HCT116 (cell line): Measurements from ENCODE around the gene VMP1. TPM values are rescaled to one million over a fixed set of nuclear protein-coding genes. Genes with fewer than 3 reads are reported as not detected.

Experiments used
- ATAC-seq: fragments of 200-7000 bp; cut with Tn5 transposase; 2 replicates; pipeline ENCODE4 v1.9.1; 2020; ENCODE audit warnings: mild to moderate bottlenecking, moderate library complexity
- BruUV-seq: library from RNA; stranded (reverse); fragments of 400-500 nt; replicated peaks from 2 replicates; lab custom pipeline; 2021; lab: Mats Ljungman, UMichigan
- CTCF ChIA-PET: fragments of 300-600 bp; sonication (Branson Sonifier 250); formaldehyde crosslinking; loops from one replicate; lab custom pipeline; 2021; ENCODE audit warnings: antibody characterized with exemption; lab: Charles Lee
- POLR2A ChIA-PET: fragments of 300-600, 350-600 bp; sonication (Branson Sonifier 250); formaldehyde crosslinking; loops from one replicate; lab custom pipeline; 2021; ENCODE audit warnings: antibody characterized with exemption; lab: Charles Lee
- RAD21 ChIA-PET, 2 experiments: fragments of 300-600 bp; sonication (Branson Sonifier 250); formaldehyde crosslinking; loops; one replicate each; lab custom pipeline; 2023; ENCODE audit warnings: low total read pairs in 2 of 2; ENCODE audit not compliant: uncharacterized antibody in 2 of 2, unreplicated experiment in 2 of 2, low non-redundant PET in 1 of 2; lab: Charles Lee
- DNase-seq: peaks from one replicate; pipeline ENCODE4 v3.0.0-alpha.2; 2010; ENCODE audit warnings: low read depth, low spot score
- H2AFZ ChIP-seq: fragments of 200-600 bp; shearing (Covaris generic), sonication (generic); 2 replicates; pipeline ENCODE4 v1.6.1; 2017; ENCODE audit warnings: low read depth, mixed run types, mixed read lengths, antibody characterized with exemption, low read length; ENCODE audit not compliant: poor library complexity, severe bottlenecking
- H3K27ac ChIP-seq: 2 replicates; pipeline ENCODE4 v1.5.1; 2012; ENCODE audit warnings: low read depth, low read length
- H3K27me3 ChIP-seq: fragments of 200-600 bp; sonication (generic); 2 replicates; pipeline ENCODE4 v1.6.1; 2016; ENCODE audit warnings: mixed run types, low read length, mixed read lengths; ENCODE audit not compliant: insufficient read depth
- H3K36me3 ChIP-seq, 2 experiments: fragments of 200-500 bp in 1 of 2; fragments of 200-600 bp in 1 of 2; sonication (Bioruptor generic) in 1 of 2; sonication (generic) in 1 of 2; 2 replicates each; pipeline versions ENCODE4 v1.5.1 to v1.6.1; 2014 to 2016; ENCODE audit warnings: low read length in 2 of 2, inconsistent platforms in 1 of 2, mixed read lengths in 1 of 2, mixed run types in 1 of 2; ENCODE audit not compliant: insufficient read depth in 2 of 2, control insufficient read depth in 1 of 2
- H3K4me1 ChIP-seq, 2 experiments: fragments of 200-600 bp in 1 of 2; sonication (generic) in 1 of 2; 2 replicates each; pipeline versions ENCODE4 v1.5.1 to v1.6.1; 2012 to 2017; ENCODE audit warnings: low read length in 2 of 2, inconsistent platforms in 1 of 2, mild to moderate bottlenecking in 1 of 2, mixed read lengths in 1 of 2, mixed run types in 1 of 2, moderate library complexity in 1 of 2; ENCODE audit not compliant: insufficient read depth in 2 of 2, control insufficient read depth in 1 of 2
- H3K4me2 ChIP-seq: fragments of 200-600 bp; sonication (generic); 2 replicates; pipeline ENCODE4 v1.6.1; 2017; ENCODE audit warnings: mixed run types, low read length, mixed read lengths
- H3K4me3 ChIP-seq, 2 experiments: fragments of 200-600 bp in 1 of 2; sonication (generic) in 1 of 2; replicated peaks in 1 of 2; 2 replicates each; pipeline ENCODE4 v1.5.1; 2011 to 2016; ENCODE audit warnings: low read length in 2 of 2, control low read depth in 1 of 2, low read depth in 1 of 2, mild to moderate bottlenecking in 1 of 2, mixed read lengths in 1 of 2, mixed run types in 1 of 2
- H3K79me2 ChIP-seq: fragments of 200-600 bp; sonication (generic); 2 replicates; pipeline ENCODE4 v1.6.1; 2017; ENCODE audit warnings: mild to moderate bottlenecking, mixed run types, low read length, moderate library complexity, mixed read lengths; ENCODE audit not compliant: insufficient read depth
- H3K9ac ChIP-seq: fragments of 200-600 bp; sonication (generic); 2 replicates; pipeline ENCODE4 v1.6.1; 2016; ENCODE audit warnings: low read length, mixed read lengths
- H3K9me2 ChIP-seq: fragments of 200-600 bp; sonication (generic), shearing (Covaris generic); 2 replicates; pipeline ENCODE4 v1.6.1; 2017; ENCODE audit warnings: mixed run types, mild to moderate bottlenecking, moderate library complexity; ENCODE audit not compliant: insufficient read depth
- H3K9me3 ChIP-seq, 2 experiments: fragments of 200-500 bp in 1 of 2; fragments of 200-600 bp in 1 of 2; sonication (Bioruptor generic) in 1 of 2; sonication (generic) in 1 of 2; 2 replicates each; pipeline ENCODE4 v1.6.1; 2014 to 2017; ENCODE audit warnings: low read length in 2 of 2, mixed read lengths in 2 of 2, inconsistent platforms in 1 of 2, low read depth in 1 of 2, mild to moderate bottlenecking in 1 of 2, mixed run types in 1 of 2, moderate library complexity in 1 of 2; ENCODE audit not compliant: control insufficient read depth in 1 of 2, insufficient read depth in 1 of 2
- H4K20me1 ChIP-seq: fragments of 200-600 bp; sonication (generic), shearing (Covaris generic); 2 replicates; pipeline ENCODE4 v1.6.1; 2017; ENCODE audit warnings: mixed run types, mild to moderate bottlenecking, moderate library complexity; ENCODE audit not compliant: insufficient read depth
- ATF3 ChIP-seq: IDR thresholded peaks from 2 replicates; pipeline ENCODE4 v1.6.1; 2012
- CBX3 ChIP-seq: IDR thresholded peaks from 2 replicates; pipeline ENCODE4 v1.6.1; 2012; ENCODE audit warnings: low read depth
- CEBPB ChIP-seq: IDR thresholded peaks from 2 replicates; pipeline ENCODE4 v1.6.1; 2012; ENCODE audit warnings: low read depth
- CTCF ChIP-seq, 3 experiments: fragments of 200-600 bp in 1 of 3; sonication (generic) in 1 of 3; IDR thresholded peaks in 2 of 3; conservative IDR thresholded peaks in 1 of 3; 2 replicates each; pipeline ENCODE4 v1.5.1; 2012 to 2017; ENCODE audit warnings: low read depth in 2 of 3, low read length in 2 of 3, antibody characterized with exemption in 1 of 3, borderline replicate concordance in 1 of 3, control low read depth in 1 of 3, mild to moderate bottlenecking in 1 of 3, mixed read lengths in 1 of 3, mixed run types in 1 of 3, moderate library complexity in 1 of 3; ENCODE audit not compliant: insufficient read depth in 1 of 3
- ELF1 ChIP-seq: IDR thresholded peaks from 2 replicates; pipeline ENCODE4 v1.6.1; 2012; ENCODE audit warnings: low read depth, borderline replicate concordance
- EZH2 ChIP-seq: fragments of 200-600 bp; sonication (generic); IDR thresholded peaks from 2 replicates; pipeline ENCODE4 v1.6.1; 2017; ENCODE audit warnings: antibody characterized with exemption, mixed run types
- EZH2phosphoT487 ChIP-seq: fragments of 200-600 bp; IDR thresholded peaks from 2 replicates; pipeline ENCODE4 v1.6.1; 2018; ENCODE audit warnings: antibody characterized with exemption, borderline replicate concordance
- FOSL1 ChIP-seq: IDR thresholded peaks from 2 replicates; pipeline ENCODE4 v1.6.1; 2012; ENCODE audit warnings: low read depth
- MAX ChIP-seq: IDR thresholded peaks from 2 replicates; pipeline ENCODE4 v1.6.1; 2012
- POLR2AphosphoS5 ChIP-seq: IDR thresholded peaks from 2 replicates; pipeline ENCODE4 v1.6.1; 2011; ENCODE audit warnings: mild to moderate bottlenecking, low read depth, low read length, moderate library complexity
- REST ChIP-seq: IDR thresholded peaks from 2 replicates; pipeline ENCODE4 v1.6.1; 2012; ENCODE audit warnings: low read depth
- SIN3A ChIP-seq: IDR thresholded peaks from 2 replicates; pipeline ENCODE4 v1.6.1; 2012; ENCODE audit warnings: low read depth
- SP1 ChIP-seq: IDR thresholded peaks from 2 replicates; pipeline ENCODE4 v1.6.1; 2012; ENCODE audit warnings: low read depth
- SRF ChIP-seq: IDR thresholded peaks from 2 replicates; pipeline ENCODE4 v1.6.1; 2012; ENCODE audit warnings: low read depth
- TCF7L2 ChIP-seq: IDR thresholded peaks from 2 replicates; pipeline ENCODE4 v1.7.0; 2011; ENCODE audit warnings: borderline replicate concordance, inconsistent platforms; ENCODE audit not compliant: insufficient read depth, insufficient read length; ENCODE audit errors: extremely low read depth
- YY1 ChIP-seq: IDR thresholded peaks from 2 replicates; pipeline ENCODE4 v1.6.1; 2011; ENCODE audit warnings: low read length, low read depth, moderate library complexity, mild to moderate bottlenecking; ENCODE audit not compliant: insufficient replicate concordance; ENCODE audit errors: extremely low read depth
- ZBTB33 ChIP-seq: IDR thresholded peaks from 2 replicates; pipeline ENCODE4 v1.6.1; 2011; ENCODE audit warnings: mild to moderate bottlenecking, low read length, moderate library complexity; ENCODE audit not compliant: insufficient replicate concordance; ENCODE audit errors: extremely low read depth
- ZFX ChIP-seq: fragments of 450-650 bp; IDR thresholded peaks from 2 replicates; pipeline ENCODE4 v1.6.1; 2017
- ZNF274 ChIP-seq: fragments of 200-500 bp; sonication (Bioruptor generic); IDR thresholded peaks from 2 replicates; pipeline ENCODE4 v1.6.1; 2014; ENCODE audit warnings: mild to moderate bottlenecking, low read depth, low read length, inconsistent platforms
- intact Hi-C: fragments of 100-400 bp; cut with micrococcal nuclease; formaldehyde crosslinking; loops from 2 replicates; pipeline ENCODE4 v1.10.0; 2022
- total RNA-seq: library from RNA; stranded (reverse); gene quantifications from one replicate; pipeline ENCODE4 v1.2.1, GENCODE V29; 2021; ENCODE audit not compliant: unreplicated experiment

The VMP1 gene
- total RNA-seq, 1 experiment from 2014 or later = 366 TPM

GRCh38 chr17:59754552-59754951 lies 47.1 kb downstream of the VMP1 start:
- H2AFZ ChIP-seq = no peak overlapping the region
- H3K4me3 ChIP-seq = peak overlapping the region in 1 of 2 experiments; percentile 2; a peak in 1 of 4 replicates
- peaks cover 0 to 18% of the 10 kb centered on the region in 2 experiments; a peak in 2 of 4 replicates for H3K36me3 ChIP-seq
- H4K20me1 ChIP-seq = no peaks in the 10 kb centered on the region
- BruUV-seq = no TSS peak
- peaks cover 12% of the 10 kb centered on the region for H3K79me2 ChIP-seq
- ChIA-PET RAD21 (interaction anchor here (0.6 to 2.8 kb wide), 11 partner anchors 29 to 444 kb away, joined by 3 to 12 read pairs (median 4); no protein-coding TSS in a partner anchor), POLR2A (interaction anchor here (0.6 to 10.0 kb wide), 15 partner anchors 9 to 210 kb away, joined by 3 to 443 read pairs (median 4); partner anchors contain the start of genes PTRH2, RNFT1 and VMP1), CTCF (interaction anchor here (0.7 to 4.8 kb wide), 20 partner anchors 10 to 282 kb away, joined by 3 to 40 read pairs (median 6); partner anchors contain the start of gene PTRH2)
- H3K9ac ChIP-seq = peak overlapping the region; percentile 56
- intact Hi-C loops = loop anchor here (5.0 kb wide), 1 partner anchor 442 kb away; no protein-coding TSS in a partner anchor
- no peaks in the 10 kb centered on the region for H3K27me3 ChIP-seq
- peak overlapping the region; percentile 53 for H3K4me2 ChIP-seq
- H3K27ac ChIP-seq = peak overlapping the region; percentile 91
- H3K9me2 ChIP-seq = no peaks in the 10 kb centered on the region
- DNase-seq (peak; percentile 99), ATAC-seq (peak; percentile 73)
- H3K9me3 ChIP-seq = no peaks in the 10 kb centered on the region; a peak in 1 of 4 replicates
- peaks cover 73 to 87% of the 10 kb centered on the region in 2 experiments for H3K4me1 ChIP-seq
- TF ChIP-seq ATF3 (peak; percentile 87; the same call in 1 of the 2 replicates), EZH2 (no peak), POLR2AphosphoS5 (peak; percentile 93), ZNF274 (no peak), ELF1 (no peak; the same call in 1 of the 2 replicates), CEBPB (peak; percentile 97), YY1 (no peak), SRF (peak; percentile 96), MAX (peak; percentile 86), TCF7L2 (peak; percentile 99), CTCF (IDR thresholded peaks at IDR 0.05 in 2 of 3, conservative IDR thresholded peaks at IDR 0.05 in 1 of 3; ENCODE audit: borderline replicate concordance in 1 of 3, insufficient read depth in 1 of 3, low read depth in 2 of 3, low read length in 2 of 3) (no peak), ZFX (no peak), SIN3A (peak; percentile 98), CBX3 (peak; percentile 99), SP1 (peak; percentile 100), EZH2phosphoT487 (no peak), FOSL1 (peak; percentile 100), ZBTB33 (peak; percentile 79), REST (no peak)
